ENCODE data around the gene OTULINL.

DNA sequence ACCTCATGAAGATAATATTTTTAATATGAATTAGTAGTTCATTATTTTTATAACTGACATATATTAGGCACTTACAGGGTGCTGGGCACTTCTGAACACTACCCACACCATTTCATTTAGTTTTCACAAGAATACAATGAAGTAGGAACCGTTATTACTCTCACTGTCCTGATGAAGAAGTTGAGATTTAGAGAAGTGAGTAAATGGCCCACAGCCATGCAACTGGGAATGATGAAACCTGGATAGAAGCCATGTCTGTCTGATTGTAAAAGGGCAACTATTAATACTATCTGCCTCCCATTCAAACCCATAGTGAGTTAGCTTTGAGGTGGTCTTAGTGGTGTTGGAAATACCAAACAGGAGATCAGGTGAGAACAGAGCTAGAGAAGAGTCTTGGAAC lies 29.6 kb upstream of the OTULINL start:
- TF ChIP-seq, protein P1, sequence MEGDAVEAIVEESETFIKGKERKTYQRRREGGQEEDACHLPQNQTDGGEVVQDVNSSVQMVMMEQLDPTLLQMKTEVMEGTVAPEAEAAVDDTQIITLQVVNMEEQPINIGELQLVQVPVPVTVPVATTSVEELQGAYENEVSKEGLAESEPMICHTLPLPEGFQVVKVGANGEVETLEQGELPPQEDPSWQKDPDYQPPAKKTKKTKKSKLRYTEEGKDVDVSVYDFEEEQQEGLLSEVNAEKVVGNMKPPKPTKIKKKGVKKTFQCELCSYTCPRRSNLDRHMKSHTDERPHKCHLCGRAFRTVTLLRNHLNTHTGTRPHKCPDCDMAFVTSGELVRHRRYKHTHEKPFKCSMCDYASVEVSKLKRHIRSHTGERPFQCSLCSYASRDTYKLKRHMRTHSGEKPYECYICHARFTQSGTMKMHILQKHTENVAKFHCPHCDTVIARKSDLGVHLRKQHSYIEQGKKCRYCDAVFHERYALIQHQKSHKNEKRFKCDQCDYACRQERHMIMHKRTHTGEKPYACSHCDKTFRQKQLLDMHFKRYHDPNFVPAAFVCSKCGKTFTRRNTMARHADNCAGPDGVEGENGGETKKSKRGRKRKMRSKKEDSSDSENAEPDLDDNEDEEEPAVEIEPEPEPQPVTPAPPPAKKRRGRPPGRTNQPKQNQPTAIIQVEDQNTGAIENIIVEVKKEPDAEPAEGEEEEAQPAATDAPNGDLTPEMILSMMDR (IDR thresholded peaks at IDR 0.05; ENCODE audit: insufficient read depth, low read length, poor library complexity, severe bottlenecking) = no peak
- no peak for TF ChIP-seq EZH2phosphoT487 (conservative IDR thresholded peaks at IDR 0.05; ENCODE audit: low read length)

Measured in SU-DHL-6 (cell line).